Measurements from ENCODE around the gene RAB11FIP3. TPM values are rescaled to one million over a fixed set of nuclear protein-coding genes. Genes with fewer than 3 reads are reported as not detected.

Gene RAB11FIP3
- total RNA-seq, 1 experiment from 2014 or later = 12.7 TPM

DNA sequence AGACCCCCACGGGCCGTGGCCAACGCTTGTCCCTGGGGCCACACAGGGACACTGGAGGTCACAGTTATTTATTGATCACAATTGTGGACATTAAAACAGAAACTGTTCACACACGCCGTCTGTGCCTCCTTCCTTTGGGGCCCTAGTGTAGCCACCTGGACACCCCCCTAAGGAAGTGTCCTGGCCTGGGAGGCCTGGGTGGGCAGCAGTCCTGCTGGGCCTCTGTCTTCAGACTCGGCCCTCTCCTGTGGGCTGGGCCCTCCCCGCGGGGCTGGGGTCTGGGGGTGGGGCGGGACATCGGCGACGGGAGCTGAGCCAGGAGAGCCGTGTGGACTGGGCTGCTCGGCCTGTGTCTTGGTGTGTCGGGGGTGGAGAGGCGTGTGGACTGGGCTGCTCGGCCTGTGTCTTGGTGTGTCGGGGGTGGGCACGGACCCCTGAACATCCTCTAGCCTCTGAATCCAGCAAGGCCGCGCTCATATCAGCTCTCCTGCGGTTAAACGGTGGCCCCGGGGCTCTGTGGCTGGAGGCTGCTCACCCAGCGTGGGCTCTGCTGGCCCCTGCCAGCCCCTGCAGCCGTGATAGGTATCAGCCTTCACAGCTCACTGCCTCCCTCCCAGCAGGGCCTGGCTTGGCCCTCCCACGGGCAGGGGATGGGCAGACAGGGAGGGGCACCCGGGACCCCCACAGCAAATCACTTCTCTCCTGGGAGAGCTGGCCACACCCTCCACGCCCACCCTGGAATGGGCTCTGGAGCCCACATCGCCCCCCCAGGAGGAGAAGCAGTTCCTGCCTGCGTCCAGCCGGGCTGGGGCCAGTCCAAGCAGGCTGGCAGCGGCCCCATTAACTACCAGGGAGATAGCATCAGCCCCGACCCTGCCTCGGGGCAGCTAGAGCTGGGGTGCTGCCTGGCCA is 140.2 kb downstream of the RAB11FIP3 start:
- intact Hi-C loops (cut with micrococcal nuclease) = no loop called here
- POLR2A ChIA-PET (ENCODE audit: unreplicated experiment) = no interaction called here

DNA sequence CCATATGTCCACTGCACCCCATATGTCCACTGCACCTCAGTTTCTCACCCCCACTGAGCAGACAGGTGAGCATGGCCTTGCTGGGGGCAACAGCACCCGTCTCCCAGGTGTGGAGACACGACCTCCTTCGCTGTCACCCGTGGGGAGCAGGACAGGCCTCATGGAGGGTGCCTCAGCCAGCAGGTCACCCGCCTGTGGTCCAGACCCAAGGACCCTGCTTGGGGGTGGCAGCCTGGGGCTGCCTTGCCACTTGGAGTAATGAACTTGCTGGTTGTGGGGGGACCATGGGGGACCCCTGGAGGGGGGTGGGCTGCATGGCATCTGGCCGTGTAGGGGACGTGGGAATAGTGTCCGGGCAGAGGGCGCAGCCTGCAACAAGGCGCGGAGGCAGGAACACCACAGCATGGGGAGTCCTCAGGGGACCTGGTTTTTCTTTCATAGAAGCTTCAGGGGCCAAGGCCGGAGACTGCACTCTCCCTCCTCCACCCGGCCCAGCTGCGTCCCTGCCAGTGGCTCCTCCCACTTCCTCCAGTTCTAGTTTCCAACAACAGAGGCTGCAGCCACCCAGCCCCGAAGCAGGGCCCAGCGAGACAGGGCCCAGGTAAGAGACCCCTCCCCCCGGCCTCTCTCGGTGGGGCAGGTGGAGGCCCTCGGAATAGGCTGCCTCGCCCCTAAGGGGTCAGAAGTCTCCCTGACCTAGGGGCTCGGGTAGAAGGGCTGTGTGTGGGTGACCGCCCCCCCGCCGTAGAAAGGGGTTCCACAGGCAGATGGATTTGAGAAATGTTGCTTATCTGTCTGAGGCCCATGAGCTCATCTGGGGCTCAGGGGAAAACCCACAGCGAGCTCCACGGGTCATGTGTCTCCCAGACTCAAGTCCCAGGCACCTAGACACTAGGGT is 141.3 kb downstream of the RAB11FIP3 start, which contains the start of gene NHLRC4:
NHLRC4 (plus strand) TSS at position 531 of the 898 bp plus-strand sequence. CDS start 1,043 bp downstream, outside the sequence.
- H3K27ac ChIP-seq (ENCODE audit: low read length) = no peak within 1 kb of the TSS
- H2AFZ ChIP-seq (ENCODE audit: low read length) = no peak within 1 kb of the TSS

More for the DNA sequence above, 140.2 kb downstream of the RAB11FIP3 start:
- Histone ChIP-seq H4K20me1 (ENCODE audit: low read length) (no peaks in the 10 kb centered on the region), H3K36me3 (ENCODE audit: low read depth, low read length) (no peaks in the 10 kb centered on the region), H3K4me3 (ENCODE audit: low read length) (no peak overlapping the region), H3K27me3 (ENCODE audit: low read length) (peaks cover 5% of the 10 kb centered on the region; the same call in 1 of the 2 replicates), H3K9ac (ENCODE audit: low read length) (no peak overlapping the region), H3K4me2 (ENCODE audit: low read length) (no peak overlapping the region), H3K27ac (ENCODE audit: low read length) (no peak overlapping the region), H2AFZ (ENCODE audit: low read length) (no peak overlapping the region), H3K9me3 (ENCODE audit: low read length) (no peaks in the 10 kb centered on the region), H3K9me2 (replicated peaks; ENCODE audit: low read length) (no peaks in the 10 kb centered on the region), H3K79me2 (ENCODE audit: low read length) (peaks cover 7% of the 10 kb centered on the region), H3K4me1 (ENCODE audit: insufficient read depth, low read length) (peaks cover 6% of the 10 kb centered on the region; the same call in 1 of the 2 replicates), H3F3A (ENCODE audit: low read length, unreplicated experiment) (no peaks in the 10 kb centered on the region)
- TF ChIP-seq, protein P1, sequence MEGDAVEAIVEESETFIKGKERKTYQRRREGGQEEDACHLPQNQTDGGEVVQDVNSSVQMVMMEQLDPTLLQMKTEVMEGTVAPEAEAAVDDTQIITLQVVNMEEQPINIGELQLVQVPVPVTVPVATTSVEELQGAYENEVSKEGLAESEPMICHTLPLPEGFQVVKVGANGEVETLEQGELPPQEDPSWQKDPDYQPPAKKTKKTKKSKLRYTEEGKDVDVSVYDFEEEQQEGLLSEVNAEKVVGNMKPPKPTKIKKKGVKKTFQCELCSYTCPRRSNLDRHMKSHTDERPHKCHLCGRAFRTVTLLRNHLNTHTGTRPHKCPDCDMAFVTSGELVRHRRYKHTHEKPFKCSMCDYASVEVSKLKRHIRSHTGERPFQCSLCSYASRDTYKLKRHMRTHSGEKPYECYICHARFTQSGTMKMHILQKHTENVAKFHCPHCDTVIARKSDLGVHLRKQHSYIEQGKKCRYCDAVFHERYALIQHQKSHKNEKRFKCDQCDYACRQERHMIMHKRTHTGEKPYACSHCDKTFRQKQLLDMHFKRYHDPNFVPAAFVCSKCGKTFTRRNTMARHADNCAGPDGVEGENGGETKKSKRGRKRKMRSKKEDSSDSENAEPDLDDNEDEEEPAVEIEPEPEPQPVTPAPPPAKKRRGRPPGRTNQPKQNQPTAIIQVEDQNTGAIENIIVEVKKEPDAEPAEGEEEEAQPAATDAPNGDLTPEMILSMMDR (conservative IDR thresholded peaks at IDR 0.05; ENCODE audit: low read depth, low read length) = no peak
- TF ChIP-seq EZH2phosphoT487 (IDR thresholded peaks at IDR 0.05; ENCODE audit: borderline replicate concordance, low read length) (no peak), EZH2 (IDR thresholded peaks at IDR 0.05; ENCODE audit: low read length, unreplicated experiment) (no peak)
- DNase-seq (no peak), ATAC-seq (no peak)
- BruUV-seq (replicated peaks) = no TSS peak
- CTCF ChIA-PET = no interaction called here

More for the DNA sequence above, 141.3 kb downstream of the RAB11FIP3 start, which contains the start of gene NHLRC4:
- Histone ChIP-seq H3K4me1 (ENCODE audit: insufficient read depth, low read length) (peaks cover 6% of the 10 kb centered on the region; the same call in 1 of the 2 replicates), H3K9ac (ENCODE audit: low read length) (no peak within 1 kb of the TSS), H3K79me2 (ENCODE audit: low read length) (peaks cover 12% of the 10 kb centered on the region), H3F3A (ENCODE audit: low read length, unreplicated experiment) (no peaks in the 10 kb centered on the region), H3K36me3 (ENCODE audit: low read depth, low read length) (no peaks in the 10 kb centered on the region), H3K4me3 (ENCODE audit: low read length) (no peak within 1 kb of the TSS), H3K9me3 (ENCODE audit: low read length) (no peaks in the 10 kb centered on the region), H4K20me1 (ENCODE audit: low read length) (no peaks in the 10 kb centered on the region), H3K9me2 (replicated peaks; ENCODE audit: low read length) (no peaks in the 10 kb centered on the region), H3K27me3 (ENCODE audit: low read length) (no peaks in the 10 kb centered on the region), H3K4me2 (ENCODE audit: low read length) (no peak within 1 kb of the TSS)
- ATAC-seq = no peak
- intact Hi-C loops (cut with micrococcal nuclease) = no loop called here
- DNase-seq = no peak
- ChIA-PET POLR2A (ENCODE audit: unreplicated experiment) (no interaction called here), CTCF (no interaction called here)
- no TSS peak for BruUV-seq (replicated peaks)
- TF ChIP-seq, protein P1 (conservative IDR thresholded peaks at IDR 0.05; ENCODE audit: low read depth, low read length) = no peak
- no peak for TF ChIP-seq EZH2 (IDR thresholded peaks at IDR 0.05; ENCODE audit: low read length, unreplicated experiment)
- no peak for TF ChIP-seq EZH2phosphoT487 (IDR thresholded peaks at IDR 0.05; ENCODE audit: borderline replicate concordance, low read length)
